Measurements from ENCODE around the gene GGA3. TPM values are rescaled to one million over a fixed set of nuclear protein-coding genes. Genes with fewer than 3 reads are reported as not detected.

GGA3 gene
- total RNA-seq, 2 donors from 2014 or later = 32.5 to 48.4 TPM

DNA sequence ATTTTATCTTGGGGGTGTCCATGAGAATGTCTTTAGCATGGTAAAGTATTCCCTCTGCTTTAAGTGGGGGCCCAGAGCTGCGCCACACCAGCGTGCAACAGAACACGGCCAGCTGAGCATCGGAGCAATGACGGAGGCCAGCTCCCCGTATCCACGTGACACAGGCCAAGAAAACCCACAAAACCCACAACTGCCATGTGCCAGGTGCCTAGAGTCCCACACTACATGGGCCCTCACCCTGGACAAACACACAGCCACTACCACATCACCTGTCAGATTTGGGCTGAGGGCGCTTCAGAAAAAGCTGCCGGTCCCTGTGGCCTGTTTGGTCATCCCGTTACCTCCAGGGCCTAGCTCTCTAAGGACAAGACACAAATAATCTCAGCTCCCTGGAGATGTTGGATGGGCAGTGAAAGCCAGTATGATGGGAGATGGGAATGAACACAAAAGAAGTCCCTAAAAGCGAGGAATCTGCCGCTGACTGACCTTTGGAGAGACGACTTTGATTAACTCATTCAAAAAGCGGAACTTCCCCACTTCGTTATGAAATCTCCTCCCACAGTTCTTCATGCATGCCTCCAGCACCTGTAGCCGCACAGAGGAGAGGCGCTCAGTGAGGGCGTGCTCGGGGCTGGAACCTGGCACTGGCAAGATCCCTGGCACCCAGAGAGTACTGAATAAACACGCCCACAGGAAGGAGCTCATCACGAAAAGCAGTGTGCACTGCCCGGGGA is 17.1 kb downstream of the GGA3 start:
- Histone ChIP-seq H3K4me3 (no peak overlapping the region), H3K9ac (ENCODE audit: low read depth in 2 of 2, low read length in 2 of 2) (no peak overlapping the region), H3K4me1 (no peaks in the 10 kb centered on the region), H3K9me3 (no peaks in the 10 kb centered on the region), H3K27me3 (no peaks in the 10 kb centered on the region), H3K27ac (no peak overlapping the region), H3K36me3 (peaks cover 8% of the 10 kb centered on the region)
- TF ChIP-seq CTCF (IDR thresholded peaks at IDR 0.05) = no peak
- intact Hi-C loops (cut with DNase I) = no loop called here
- no peak for DNase-seq

- Histone ChIP-seq H3K27me3 (no peaks in the 10 kb centered on the region), H3K4me1 (no peaks in the 10 kb centered on the region), H3K36me3 (peaks cover 13% of the 10 kb centered on the region), H3K4me3 (no peak overlapping the region), H3K9me3 (no peaks in the 10 kb centered on the region), H3K27ac (no peak overlapping the region), H3K9ac (ENCODE audit: low read depth in 2 of 2, low read length in 2 of 2) (no peak overlapping the region)
- intact Hi-C loops (cut with DNase I) = no loop called here
- no peak for DNase-seq
- no peak for TF ChIP-seq CTCF (IDR thresholded peaks at IDR 0.05)
These were observed 18.9 kb downstream of the GGA3 start for GRCh38 chr17:75242461-75243042.

DNA sequence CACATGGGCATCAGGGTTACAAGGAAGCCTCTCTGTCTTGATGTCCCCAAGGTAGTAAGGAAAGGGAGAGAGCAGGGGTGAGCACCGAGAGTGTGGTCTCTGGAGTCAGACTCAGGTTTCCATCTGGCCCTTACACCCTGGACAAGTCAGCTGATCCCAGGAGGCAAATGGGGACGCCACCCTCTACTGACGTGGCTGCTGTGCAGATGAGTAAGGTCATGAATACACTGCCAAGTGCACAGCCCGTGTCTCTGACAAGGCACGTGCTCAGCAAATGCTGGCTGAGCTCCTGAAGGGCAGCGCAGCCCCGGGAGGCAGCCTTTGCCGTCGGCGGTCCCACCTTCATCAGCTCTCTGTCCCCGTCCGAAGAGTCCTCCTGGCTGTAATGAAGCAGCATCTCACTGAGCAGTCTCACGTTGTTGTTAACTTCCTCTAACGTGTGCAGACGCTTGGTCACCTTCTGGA is 19.4 kb downstream of the GGA3 start:
- no peak for DNase-seq
- no peaks in the 10 kb centered on the region for H3K9me3 ChIP-seq
- H3K36me3 ChIP-seq = peaks cover 13% of the 10 kb centered on the region
- no peak for TF ChIP-seq CTCF (IDR thresholded peaks at IDR 0.05)
- no peaks in the 10 kb centered on the region for H3K4me1 ChIP-seq
- H3K27ac ChIP-seq = no peak overlapping the region
- H3K4me3 ChIP-seq = no peak overlapping the region
- no peaks in the 10 kb centered on the region for H3K27me3 ChIP-seq
- H3K9ac ChIP-seq (ENCODE audit: low read depth in 2 of 2, low read length in 2 of 2) = no peak overlapping the region
- intact Hi-C loops (cut with DNase I) = no loop called here

DNA sequence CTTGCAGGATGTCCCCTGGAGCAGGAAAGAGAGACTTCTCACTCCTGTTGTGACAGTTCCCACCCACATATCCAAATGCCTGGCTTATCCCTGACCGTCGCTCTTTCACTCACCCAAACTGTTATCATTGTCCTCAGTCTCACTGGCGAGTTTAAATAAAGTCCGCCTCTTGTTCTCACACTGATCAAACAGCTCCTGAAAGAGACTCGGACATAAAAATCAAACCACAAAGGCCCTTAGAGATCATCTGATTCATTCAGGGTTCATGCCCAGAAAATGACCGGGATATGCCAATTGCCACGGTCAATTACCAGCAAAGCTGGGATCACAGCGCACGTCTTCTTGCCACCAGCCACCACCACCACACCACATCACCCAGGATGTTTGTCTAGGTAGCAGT is 19.9 kb downstream of the GGA3 start:
- no peak for TF ChIP-seq CTCF (IDR thresholded peaks at IDR 0.05)
- Histone ChIP-seq H3K9me3 (no peaks in the 10 kb centered on the region), H3K27me3 (no peaks in the 10 kb centered on the region), H3K36me3 (peaks cover 17% of the 10 kb centered on the region), H3K27ac (no peak overlapping the region), H3K4me1 (no peaks in the 10 kb centered on the region), H3K9ac (ENCODE audit: low read depth in 2 of 2, low read length in 2 of 2) (no peak overlapping the region), H3K4me3 (no peak overlapping the region)
- no peak for DNase-seq
- intact Hi-C loops (cut with DNase I) = no loop called here

DNA sequence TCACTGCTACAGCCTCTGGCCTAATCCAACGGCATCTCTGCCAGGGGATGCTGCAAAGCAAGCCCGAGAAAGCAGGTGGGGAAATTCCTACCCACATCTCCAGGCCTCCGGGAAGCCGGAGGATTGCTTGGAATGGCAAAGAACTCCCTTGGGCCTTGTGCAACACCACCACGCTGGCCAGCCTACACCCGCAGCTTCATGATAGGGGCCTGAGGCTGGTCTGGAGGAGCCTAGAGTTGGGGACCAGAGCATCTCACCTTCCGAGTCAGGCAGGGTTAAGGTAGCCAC is 20.3 kb downstream of the GGA3 start:
- H3K4me1 ChIP-seq = no peaks in the 10 kb centered on the region
- H3K9ac ChIP-seq (ENCODE audit: low read depth in 2 of 2, low read length in 2 of 2) = no peak overlapping the region
- H3K9me3 ChIP-seq = no peaks in the 10 kb centered on the region
- intact Hi-C loops (cut with DNase I) = no loop called here
- no peak overlapping the region for H3K27ac ChIP-seq
- TF ChIP-seq CTCF (IDR thresholded peaks at IDR 0.05) = no peak
- DNase-seq = no peak
- no peaks in the 10 kb centered on the region for H3K27me3 ChIP-seq
- H3K4me3 ChIP-seq = no peak overlapping the region
- H3K36me3 ChIP-seq = peaks cover 16% of the 10 kb centered on the region

Measured in colonic mucosa (tissue), 4 donors.